ENCODE measurements around the gene KCNQ1.

KCNQ1 gene

GRCh38 chr11:2559527-2560311, 114.9 kb downstream of the KCNQ1 start:
- no peak for DNase-seq

DNA sequence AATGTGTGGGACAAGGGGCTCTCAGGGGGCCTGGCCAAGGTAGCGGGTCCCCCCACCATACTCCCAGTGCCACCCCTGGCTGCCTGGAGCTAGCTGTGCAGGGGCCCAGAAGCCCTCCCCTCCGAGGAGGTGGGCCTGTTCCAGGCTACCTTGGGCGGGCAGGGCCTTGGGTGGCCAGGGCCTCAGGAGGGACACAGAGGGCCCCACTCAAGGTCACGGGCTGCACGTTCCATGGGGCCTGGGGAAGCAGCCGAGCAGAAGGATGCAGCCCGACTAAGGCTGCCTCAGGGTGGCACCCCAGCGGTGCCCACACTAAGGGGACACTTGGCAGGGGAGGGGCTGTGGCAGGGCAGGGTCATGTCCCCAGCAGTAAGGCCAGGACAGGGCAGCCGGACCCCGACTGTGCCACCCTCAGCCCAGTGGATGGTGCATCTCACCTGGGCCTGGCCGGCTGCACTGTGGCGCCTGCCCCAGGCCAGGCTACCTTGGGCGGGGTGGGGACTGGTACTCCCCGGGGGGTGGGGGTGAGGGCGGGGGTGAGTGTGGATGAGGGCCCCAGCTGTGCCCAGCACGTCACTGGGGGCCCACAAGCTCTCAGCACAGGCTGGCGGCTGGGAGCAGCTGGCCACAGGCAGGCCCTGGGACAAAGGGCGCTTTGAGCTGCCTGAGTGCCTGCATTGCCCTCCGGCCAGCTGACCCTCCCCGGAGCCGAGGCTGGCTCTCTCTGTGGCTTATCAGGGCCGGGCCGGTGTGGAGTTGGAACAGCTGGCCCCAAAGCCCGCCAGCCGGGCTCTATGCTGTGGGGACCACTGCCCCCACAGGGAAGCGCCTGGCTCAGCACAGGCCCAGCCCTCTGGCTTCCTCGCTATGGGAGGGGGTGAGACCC, 117.1 kb downstream of the KCNQ1 start:
- DNase-seq = no peak

DNA sequence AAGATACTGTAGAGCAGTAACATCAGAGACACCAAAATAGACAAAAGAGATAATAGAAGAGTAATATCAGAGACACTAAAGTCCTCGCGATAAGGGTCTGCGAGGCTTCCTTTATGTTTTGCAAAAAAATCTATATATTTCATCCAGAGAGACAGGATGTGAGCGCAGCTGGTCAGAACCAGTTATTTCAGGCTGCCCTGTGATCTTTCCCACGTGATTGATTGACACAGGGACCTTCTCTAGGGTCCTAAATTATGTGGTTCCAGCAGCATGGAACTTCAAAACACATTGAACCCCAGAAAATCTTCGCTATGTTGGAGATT, 118.0 kb downstream of the KCNQ1 start:
- DNase-seq = no peak

- DNase-seq = no peak
Measured at GRCh38 chr11:2563213-2564007, 118.6 kb downstream of the KCNQ1 start.

- DNase-seq = no peak
Measured at GRCh38 chr11:2564008-2564530, 119.3 kb downstream of the KCNQ1 start.

GRCh38 chr11:2564588-2565425, 120.0 kb downstream of the KCNQ1 start:
- DNase-seq = no peak

GRCh38 chr11:2565447-2566222, 120.8 kb downstream of the KCNQ1 start:
- DNase-seq = no peak

- DNase-seq = no peak
Measured at GRCh38 chr11:2566223-2567025, 121.6 kb downstream of the KCNQ1 start.

- no peak for DNase-seq
Measured at GRCh38 chr11:2567026-2567671, 122.3 kb downstream of the KCNQ1 start.

GRCh38 chr11:2569321-2569721, 124.5 kb downstream of the KCNQ1 start:
- no peak for DNase-seq

- no peak for DNase-seq
Measured at GRCh38 chr11:2569731-2570210, 125.0 kb downstream of the KCNQ1 start.

DNA sequence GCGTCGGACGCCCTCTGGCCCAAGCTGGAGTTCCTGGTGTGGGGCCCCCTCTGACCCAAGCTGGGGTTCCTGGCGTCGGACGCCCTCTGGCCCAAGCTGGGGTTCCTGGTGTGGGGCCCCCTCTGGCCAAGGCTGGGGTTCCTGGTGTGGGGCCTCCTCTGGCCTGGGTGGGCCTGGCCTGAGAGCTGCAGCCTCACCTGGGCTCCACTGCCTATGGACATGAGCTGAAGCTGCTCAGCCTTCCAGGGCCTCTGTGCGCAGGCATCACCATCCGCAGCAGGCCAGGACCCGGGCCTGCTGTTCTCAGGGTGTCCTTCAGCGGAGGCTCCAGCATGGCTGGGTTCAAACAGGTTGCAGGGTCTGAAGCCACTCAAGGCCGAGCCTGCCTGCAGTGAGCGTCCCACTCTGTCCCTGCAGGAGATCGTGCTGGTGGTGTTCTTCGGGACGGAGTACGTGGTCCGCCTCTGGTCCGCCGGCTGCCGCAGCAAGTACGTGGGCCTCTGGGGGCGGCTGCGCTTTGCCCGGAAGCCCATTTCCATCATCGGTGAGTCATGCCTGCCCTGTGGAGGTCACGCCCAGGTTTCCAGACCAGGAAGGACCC, 125.5 kb downstream of the KCNQ1 start:
- DNase-seq = no peak

GRCh38 chr11:2570841-2571597, 126.2 kb downstream of the KCNQ1 start:
- no peak for DNase-seq

DNA sequence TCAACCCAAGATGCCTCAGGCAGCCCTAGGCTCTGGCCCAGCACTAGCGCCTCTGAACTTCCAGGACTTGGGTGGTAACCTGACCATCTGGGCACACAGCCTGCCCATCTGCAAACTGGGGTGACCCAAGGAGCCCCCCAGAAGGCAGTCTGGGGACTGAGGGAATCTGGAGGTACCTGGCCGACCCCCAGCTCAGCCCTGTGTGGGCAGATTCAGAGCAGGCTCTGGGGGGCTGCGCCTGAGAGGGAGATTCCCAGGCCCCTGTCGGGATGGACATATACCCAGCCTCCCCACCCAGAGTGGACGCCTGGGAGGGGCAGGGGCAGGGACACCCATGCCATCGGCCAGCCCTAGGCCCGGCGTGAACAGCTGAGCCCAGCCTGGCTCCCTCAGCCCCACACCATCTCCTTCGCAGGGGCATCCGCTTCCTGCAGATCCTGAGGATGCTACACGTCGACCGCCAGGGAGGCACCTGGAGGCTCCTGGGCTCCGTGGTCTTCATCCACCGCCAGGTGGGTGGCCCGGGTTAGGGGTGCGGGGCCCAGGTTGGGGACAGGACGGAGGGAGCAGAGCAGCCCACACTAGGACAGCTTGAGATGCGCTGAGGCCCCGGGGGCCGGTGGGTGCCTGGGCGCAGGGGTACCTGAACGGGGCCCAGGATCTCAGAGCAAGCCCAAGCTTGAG, 126.9 kb downstream of the KCNQ1 start:
- DNase-seq = no peak

- DNase-seq = no peak
Measured at GRCh38 chr11:2572491-2573239, 127.9 kb downstream of the KCNQ1 start.

GRCh38 chr11:2573240-2574042, 128.6 kb downstream of the KCNQ1 start:
- no peak for DNase-seq

All from hematopoietic multipotent progenitor cell treated with erythropoietin and hydrocortisone succinate and interleukin-3 and kit ligand, for 8 days (in vitro differentiated cells).